HG03060 (cell line): ENCODE data around the gene FSTL3.
"Not testable (repeated sequence)": the region's sequence is repeated elsewhere in the genome, so short reads cannot be mapped to it uniquely, and the experiment has no call there.

ENCODE experiments used
- ATAC-seq: cut with Tn5 transposase; IDR thresholded peaks from one replicate; pipeline ENCODE4 v1.9.1; 2021; ENCODE audit warnings: low read depth, moderate number of reproducible peaks; ENCODE audit not compliant: unreplicated experiment

Gene FSTL3

GRCh38 chr19:660793-661426 is 15.3 kb upstream of the FSTL3 start:
- ATAC-seq = no peak

GRCh38 chr19:661427-662196 is 14.6 kb upstream of the FSTL3 start:
- ATAC-seq = no peak

- no peak for ATAC-seq
Observed at GRCh38 chr19:662207-662961, 13.8 kb upstream of the FSTL3 start.

- ATAC-seq = no peak
Observed at GRCh38 chr19:662962-663681, 13.1 kb upstream of the FSTL3 start, which contains the start of gene RNF126. TSS of gene RNF126 (minus strand) at chr19:663214. CDS start at chr19:663121, 93 bp downstream.

- ATAC-seq = no peak
Observed at GRCh38 chr19:663682-664117, 12.5 kb upstream of the FSTL3 start.

- ATAC-seq = no peak
Observed at GRCh38 chr19:664913-665443, 11.2 kb upstream of the FSTL3 start.

GRCh38 chr19:666985-667573 is 9.1 kb upstream of the FSTL3 start:
- ATAC-seq = not testable (repeated sequence)

GRCh38 chr19:668675-669434 is 7.3 kb upstream of the FSTL3 start:
- not testable (repeated sequence) for ATAC-seq

GRCh38 chr19:670609-671075 is 5.5 kb upstream of the FSTL3 start:
- ATAC-seq = no peak

GRCh38 chr19:674282-675151 is 1.7 kb upstream of the FSTL3 start:
- no peak for ATAC-seq

GRCh38 chr19:676007-676338 is 219 bp upstream of the FSTL3 start:
- no peak for ATAC-seq

GRCh38 chr19:677201-677600 is 1.0 kb downstream of the FSTL3 start:
- ATAC-seq = no peak

- ATAC-seq = no peak
Observed at GRCh38 chr19:677601-678436, 1.6 kb downstream of the FSTL3 start.

GRCh38 chr19:678791-679388 is 2.7 kb downstream of the FSTL3 start:
- ATAC-seq = no peak

GRCh38 chr19:679418-680286 is 3.5 kb downstream of the FSTL3 start:
- ATAC-seq = no peak
